SK-N-SH (cell line): ENCODE results near the gene SYNE2.

Source experiments
- CHD2 ChIP-seq: fragments of 150-350 bp; IDR thresholded peaks from 2 replicates; pipeline ENCODE4 v1.6.1; 2018; ENCODE audit warnings: low read length; ENCODE audit not compliant: partially characterized antibody
- JUND ChIP-seq: IDR thresholded peaks from 2 replicates; pipeline ENCODE4 v1.4.0; 2012
- POLR2AphosphoS5 ChIP-seq: IDR thresholded peaks from 2 replicates; pipeline ENCODE4 v1.6.1; 2012; ENCODE audit warnings: low read depth, low read length
- RAD21 ChIP-seq: IDR thresholded peaks from 2 replicates; pipeline ENCODE4 v1.6.1; 2012; ENCODE audit warnings: mild to moderate bottlenecking, low read length
- REST ChIP-seq: IDR thresholded peaks from 2 replicates; pipeline ENCODE4 v1.6.1; 2012; ENCODE audit warnings: mild to moderate bottlenecking, low read depth, low read length, moderate library complexity
- TCF12 ChIP-seq: IDR thresholded peaks from 2 replicates; pipeline ENCODE4 v1.4.0; 2012
- YY1 ChIP-seq: IDR thresholded peaks from 2 replicates; pipeline ENCODE4 v1.4.0; 2012; ENCODE audit warnings: low read depth, mild to moderate bottlenecking
- ZBTB33 ChIP-seq: IDR thresholded peaks from 2 replicates; pipeline ENCODE4 v1.4.0; 2012; ENCODE audit warnings: low read depth, borderline replicate concordance
- TF ChIP-seq, protein P1 (sequence below): fragments of 200-600 bp; sonication (generic); IDR thresholded peaks from 2 replicates; pipeline ENCODE4 v1.6.1; 2017; ENCODE audit warnings: antibody characterized with exemption, mild to moderate bottlenecking, moderate library complexity
- TF ChIP-seq, protein P2 (sequence below): fragments of 150-350 bp; IDR thresholded peaks from 2 replicates; pipeline ENCODE4 v1.6.1; 2017; ENCODE audit warnings: antibody characterized with exemption, low read length, low read depth, borderline replicate concordance

- TF ChIP-seq, protein P1, sequence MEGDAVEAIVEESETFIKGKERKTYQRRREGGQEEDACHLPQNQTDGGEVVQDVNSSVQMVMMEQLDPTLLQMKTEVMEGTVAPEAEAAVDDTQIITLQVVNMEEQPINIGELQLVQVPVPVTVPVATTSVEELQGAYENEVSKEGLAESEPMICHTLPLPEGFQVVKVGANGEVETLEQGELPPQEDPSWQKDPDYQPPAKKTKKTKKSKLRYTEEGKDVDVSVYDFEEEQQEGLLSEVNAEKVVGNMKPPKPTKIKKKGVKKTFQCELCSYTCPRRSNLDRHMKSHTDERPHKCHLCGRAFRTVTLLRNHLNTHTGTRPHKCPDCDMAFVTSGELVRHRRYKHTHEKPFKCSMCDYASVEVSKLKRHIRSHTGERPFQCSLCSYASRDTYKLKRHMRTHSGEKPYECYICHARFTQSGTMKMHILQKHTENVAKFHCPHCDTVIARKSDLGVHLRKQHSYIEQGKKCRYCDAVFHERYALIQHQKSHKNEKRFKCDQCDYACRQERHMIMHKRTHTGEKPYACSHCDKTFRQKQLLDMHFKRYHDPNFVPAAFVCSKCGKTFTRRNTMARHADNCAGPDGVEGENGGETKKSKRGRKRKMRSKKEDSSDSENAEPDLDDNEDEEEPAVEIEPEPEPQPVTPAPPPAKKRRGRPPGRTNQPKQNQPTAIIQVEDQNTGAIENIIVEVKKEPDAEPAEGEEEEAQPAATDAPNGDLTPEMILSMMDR = no peak
- TF ChIP-seq JUND (no peak), POLR2AphosphoS5 (no peak), CHD2 (no peak), RAD21 (no peak), YY1 (no peak), TCF12 (no peak), REST (no peak), ZBTB33 (no peak)
- TF ChIP-seq, protein P2, sequence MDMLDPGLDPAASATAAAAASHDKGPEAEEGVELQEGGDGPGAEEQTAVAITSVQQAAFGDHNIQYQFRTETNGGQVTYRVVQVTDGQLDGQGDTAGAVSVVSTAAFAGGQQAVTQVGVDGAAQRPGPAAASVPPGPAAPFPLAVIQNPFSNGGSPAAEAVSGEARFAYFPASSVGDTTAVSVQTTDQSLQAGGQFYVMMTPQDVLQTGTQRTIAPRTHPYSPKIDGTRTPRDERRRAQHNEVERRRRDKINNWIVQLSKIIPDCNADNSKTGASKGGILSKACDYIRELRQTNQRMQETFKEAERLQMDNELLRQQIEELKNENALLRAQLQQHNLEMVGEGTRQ = no peak
Measured at GRCh38 chr14:64061706-64062105, 208.9 kb downstream of the SYNE2 start.
